Activated T-cell treated with anti-CD3 and anti-CD28 coated beads for 1 hour (primary cell): ENCODE measurements around the gene AGPAT2.
"Not testable (repeated sequence)": the region's sequence is repeated elsewhere in the genome, so short reads cannot be mapped to it uniquely, and the experiment has no call there.

Experiments
- DNase-seq: peaks from one replicate; pipeline ENCODE4 v3.0.0-alpha.2; 2020; ENCODE audit warnings: low read depth

The AGPAT2 gene

GRCh38 chr9:136720251-136720897 is 33.1 kb upstream of the AGPAT2 start:
- no peak for DNase-seq

- no peak for DNase-seq
Observed at GRCh38 chr9:136719195-136719880, 32.1 kb upstream of the AGPAT2 start.

GRCh38 chr9:136718345-136719194 is 31.3 kb upstream of the AGPAT2 start:
- DNase-seq, result no peak

- DNase-seq, result no peak
Observed at GRCh38 chr9:136717399-136717798, 30.1 kb upstream of the AGPAT2 start.

GRCh38 chr9:136714893-136715274 is 27.6 kb upstream of the AGPAT2 start:
- DNase-seq, result no peak

GRCh38 chr9:136714096-136714892 is 27.0 kb upstream of the AGPAT2 start:
- no peak for DNase-seq

- DNase-seq, result no peak
Observed at GRCh38 chr9:136713550-136713949, 26.3 kb upstream of the AGPAT2 start.

- DNase-seq, result no peak
Observed at GRCh38 chr9:136712690-136713544, 25.7 kb upstream of the AGPAT2 start.

- DNase-seq, result no peak
Observed at GRCh38 chr9:136711751-136712689, 24.8 kb upstream of the AGPAT2 start, which contains the start of gene DIPK1B. Gene DIPK1B (plus strand): TSS chr9:136712572. CDS start chr9:136712666, 94 bp downstream.

GRCh38 chr9:136711219-136711648 is 24.0 kb upstream of the AGPAT2 start:
- not testable (repeated sequence) for DNase-seq

GRCh38 chr9:136710543-136710942 is 23.3 kb upstream of the AGPAT2 start:
- DNase-seq, result no peak

- DNase-seq, result no peak
Observed at GRCh38 chr9:136709454-136710109, 22.3 kb upstream of the AGPAT2 start.

GRCh38 chr9:136707849-136708517 is 20.7 kb upstream of the AGPAT2 start:
- DNase-seq, result no peak

- DNase-seq, result no peak
Observed at GRCh38 chr9:136707011-136707410, 19.8 kb upstream of the AGPAT2 start.

GRCh38 chr9:136705564-136705963 is 18.3 kb upstream of the AGPAT2 start:
- DNase-seq, result no peak

GRCh38 chr9:136704741-136705140 is 17.5 kb upstream of the AGPAT2 start:
- not testable (repeated sequence) for DNase-seq

GRCh38 chr9:136703276-136703860 is 16.1 kb upstream of the AGPAT2 start:
- no peak for DNase-seq

GRCh38 chr9:136701668-136702053 is 14.4 kb upstream of the AGPAT2 start:
- DNase-seq, result no peak
